Measurements from ENCODE around the gene BMPR1A.

- TF ChIP-seq CTCF (IDR thresholded peaks at IDR 0.05) (no peak), POLR2A (IDR thresholded peaks at IDR 0.05) (no peak)
Observed at GRCh38 chr10:86718556-86718955, 37.9 kb upstream of the BMPR1A start.
